GM18909 (cell line): ENCODE results near the gene NEK4.
A peak's percentile ranks its signal among the peaks of the same experiment; 100 is the strongest.

Experiments used
- ATAC-seq: cut with Tn5 transposase; IDR thresholded peaks from one replicate; pipeline ENCODE4 v1.9.1; 2021; ENCODE audit warnings: mild to moderate bottlenecking; ENCODE audit not compliant: unreplicated experiment, poor library complexity

The NEK4 gene

GRCh38 chr3:52770496-52771333, at the start of gene NEK4:
NEK4 (minus strand) TSS chr3:52770940; CDS start chr3:52770746, 194 bp downstream.
- peak; percentile 95 for ATAC-seq

- ATAC-seq = no peak
These were observed 49.2 kb upstream of the NEK4 start for GRCh38 chr3:52819936-52820335.

GRCh38 chr3:52817860-52818259, 47.1 kb upstream of the NEK4 start:
- ATAC-seq = no peak

GRCh38 chr3:52817221-52817620, 46.5 kb upstream of the NEK4 start:
- ATAC-seq = no peak

DNA sequence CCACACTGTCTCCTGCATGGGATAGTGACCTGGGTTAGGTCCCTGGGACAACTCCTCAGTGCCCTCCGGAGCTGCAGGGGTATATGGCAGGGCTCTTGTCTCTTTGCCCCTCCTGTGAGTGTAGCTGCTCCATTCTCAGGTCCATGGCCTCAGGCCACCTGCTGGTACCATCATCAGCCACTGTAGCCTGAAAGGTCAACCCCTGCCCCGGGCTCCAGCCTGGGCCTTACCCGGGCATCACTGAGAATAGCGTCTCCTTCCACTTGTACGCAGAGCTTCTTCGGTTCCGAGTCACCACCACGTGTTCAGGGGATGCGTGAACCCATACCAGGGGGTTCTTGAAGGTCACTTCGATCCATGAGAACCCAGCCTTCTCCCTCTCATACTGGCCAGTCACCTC, 45.9 kb upstream of the NEK4 start:
- ATAC-seq = no peak

GRCh38 chr3:52816199-52816598, 45.5 kb upstream of the NEK4 start:
- ATAC-seq = no peak

DNA sequence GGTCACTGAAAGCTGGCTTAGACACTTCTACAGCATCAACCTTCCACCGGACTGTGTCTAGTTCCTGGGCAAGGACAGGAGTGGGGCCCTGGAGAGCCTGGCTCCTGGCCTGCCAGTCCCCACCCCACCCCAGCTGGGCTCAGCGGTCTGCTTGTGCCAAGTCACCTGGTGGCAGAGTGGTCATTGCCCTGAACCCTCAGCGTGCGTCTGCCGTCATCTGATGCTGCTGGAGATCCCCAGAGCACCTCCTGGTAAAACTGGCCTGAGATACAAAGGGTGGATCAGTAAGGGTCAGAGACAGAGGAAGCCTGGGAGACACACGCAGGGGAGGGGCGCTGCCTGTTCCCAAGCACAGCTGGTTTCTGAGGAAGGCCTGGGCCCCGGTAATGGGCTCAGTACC, 43.1 kb upstream of the NEK4 start:
- no peak for ATAC-seq

DNA sequence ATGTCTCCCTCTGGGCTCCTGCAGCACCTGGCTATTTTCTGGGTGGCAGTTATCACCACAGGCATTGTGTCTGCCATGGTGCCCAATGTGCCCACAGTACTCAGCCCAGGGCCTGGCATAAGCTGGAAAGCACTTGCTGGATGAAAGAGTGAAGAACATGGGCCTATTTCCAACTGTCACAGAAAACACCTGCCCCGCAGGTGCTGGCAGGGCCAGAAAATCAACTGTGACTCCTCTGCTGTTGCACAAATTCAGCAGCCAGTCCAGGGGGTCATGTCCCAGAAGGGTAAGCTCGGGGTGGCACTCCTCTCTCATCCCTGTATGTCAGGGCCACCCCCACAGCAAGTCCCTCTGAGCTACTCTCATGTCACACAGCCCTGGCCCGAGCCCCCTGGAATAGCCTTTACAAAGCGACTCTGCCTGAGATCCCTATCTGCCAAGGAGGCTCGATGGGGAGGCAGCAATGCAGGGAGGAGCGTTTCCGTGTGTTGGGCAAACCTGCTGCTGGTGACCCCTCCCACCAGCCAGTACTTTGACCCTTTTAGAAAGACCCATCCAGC, 40.8 kb upstream of the NEK4 start:
- no peak for ATAC-seq

DNA sequence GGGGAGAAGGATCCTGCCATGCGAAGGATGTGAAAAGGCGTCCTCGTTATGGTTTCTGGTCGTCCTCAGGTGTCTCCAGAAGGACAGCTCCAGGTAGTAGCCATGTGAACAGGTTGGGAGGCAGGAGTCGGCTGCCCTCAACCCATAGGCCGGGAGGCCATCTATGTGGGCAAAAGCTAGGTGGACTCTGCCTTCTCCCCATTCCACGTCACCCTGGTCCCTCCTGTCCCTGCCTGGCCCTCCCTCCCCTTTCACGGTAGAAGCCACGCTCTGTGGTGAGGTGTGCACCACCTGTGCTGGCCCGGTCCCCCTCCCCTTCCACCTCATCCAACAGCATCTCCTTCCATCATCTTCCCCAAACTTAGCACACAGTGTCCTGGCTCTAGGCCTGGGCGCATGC, 40.2 kb upstream of the NEK4 start:
- no peak for ATAC-seq

GRCh38 chr3:52809662-52810377, 39.1 kb upstream of the NEK4 start:
- ATAC-seq = no peak

DNA sequence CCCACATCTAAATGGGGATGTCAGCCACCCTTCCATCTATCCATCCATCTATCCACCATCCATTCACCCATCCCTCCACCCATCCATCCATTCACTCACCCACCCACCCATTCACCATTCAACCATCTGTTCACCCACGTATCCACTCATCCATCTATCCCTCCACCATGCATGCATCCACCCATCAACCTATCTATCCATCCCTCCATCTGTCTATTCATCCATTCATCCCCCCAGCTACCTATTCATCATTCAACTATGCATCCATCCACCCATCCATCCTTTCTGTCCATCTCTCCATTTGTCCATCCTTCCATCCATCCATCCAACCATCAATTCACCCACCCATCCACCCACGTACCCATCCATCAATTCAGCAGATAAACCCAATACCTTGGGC, 38.4 kb upstream of the NEK4 start:
- ATAC-seq = no peak

DNA sequence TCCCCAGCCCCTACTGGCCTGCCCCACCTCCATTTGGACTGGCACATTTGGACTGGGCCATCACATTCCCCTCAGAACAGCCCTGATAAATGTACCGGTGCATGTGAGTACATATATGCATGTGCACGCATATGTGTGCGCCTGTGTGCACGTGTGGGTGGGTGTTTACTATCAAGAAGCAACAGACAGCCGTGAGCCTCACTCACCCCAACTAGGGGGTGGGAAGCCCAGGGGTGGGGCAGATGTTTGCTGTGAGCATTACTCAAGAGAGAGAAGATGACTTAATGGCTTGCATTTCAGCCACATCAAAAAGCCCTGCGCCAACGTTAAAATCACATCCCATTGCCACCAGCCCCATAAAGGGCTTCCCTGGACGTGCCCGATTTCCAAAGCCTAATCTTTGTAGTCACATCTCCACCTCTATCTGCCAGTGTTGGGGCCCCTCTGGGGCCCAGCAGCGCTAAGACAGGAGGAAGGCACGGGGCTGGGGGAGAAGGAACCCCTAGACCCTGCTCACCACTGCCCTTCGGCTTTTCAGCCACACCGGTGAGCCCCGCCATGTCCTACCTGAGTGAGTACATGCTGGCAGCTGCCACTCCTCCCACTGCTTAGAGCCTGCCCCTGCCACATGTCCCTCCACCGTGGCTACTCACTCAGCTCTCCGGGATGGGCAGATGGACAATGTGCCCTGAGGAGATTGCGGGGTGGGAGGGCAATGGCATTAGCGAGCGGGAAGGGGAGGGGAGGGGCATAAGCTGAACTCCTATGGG, 34.7 kb upstream of the NEK4 start:
- ATAC-seq = no peak

DNA sequence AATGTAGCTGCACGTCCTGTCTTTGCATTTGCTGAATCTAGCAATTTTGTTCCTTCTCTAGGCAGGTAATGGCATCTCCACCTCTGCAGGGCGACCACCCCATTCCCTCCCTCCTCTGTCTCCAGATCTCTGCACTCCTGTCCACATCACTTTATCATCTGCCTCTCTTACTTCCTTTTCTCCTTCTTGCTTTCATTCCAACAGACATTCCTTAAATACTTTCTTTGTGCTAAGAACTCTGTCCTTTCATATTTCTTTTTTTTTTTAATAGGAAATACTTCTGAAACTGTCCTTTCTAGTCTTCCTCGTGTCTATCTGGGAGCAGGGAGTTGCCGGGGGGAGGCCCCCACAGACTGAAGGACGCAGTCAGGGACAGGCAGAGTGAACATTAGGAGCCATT, 31.1 kb upstream of the NEK4 start:
- ATAC-seq = no peak

GRCh38 chr3:52800079-52800478, 29.3 kb upstream of the NEK4 start:
- ATAC-seq = no peak

- ATAC-seq = no peak
These were observed 28.3 kb upstream of the NEK4 start for GRCh38 chr3:52798978-52799476.

- no peak for ATAC-seq
These were observed 27.7 kb upstream of the NEK4 start for GRCh38 chr3:52798376-52798977.

GRCh38 chr3:52796411-52796810, 25.7 kb upstream of the NEK4 start:
- ATAC-seq = no peak

GRCh38 chr3:52795298-52795900, 24.7 kb upstream of the NEK4 start:
- ATAC-seq = no peak

GRCh38 chr3:52794612-52795099, 23.9 kb upstream of the NEK4 start, which contains the start of gene ITIH3:
ITIH3 (plus strand) TSS chr3:52794796; CDS start chr3:52794804, 8 bp downstream.
- no peak for ATAC-seq
